ENCODE data around the gene NABP2. TPM values are rescaled to one million over a fixed set of nuclear protein-coding genes. Genes with fewer than 3 reads are reported as not detected.
"Not testable (repeated sequence)": the region's sequence is repeated elsewhere in the genome, so short reads cannot be mapped to it uniquely, and the experiment has no call there.

NABP2 gene
- total RNA-seq, 1 experiment from 2014 or later: 60.9 TPM

GRCh38 chr12:56244494-56244893 is 20.4 kb downstream of the NABP2 start:
- no peak for DNase-seq (ENCODE audit: low spot score)

GRCh38 chr12:56247923-56248322 is 23.8 kb downstream of the NABP2 start:
- no peak for DNase-seq (ENCODE audit: low spot score)

GRCh38 chr12:56248711-56249110 is 24.6 kb downstream of the NABP2 start:
- no peak for DNase-seq (ENCODE audit: low spot score)

- DNase-seq (ENCODE audit: low spot score): no peak
These were observed 28.5 kb downstream of the NABP2 start for GRCh38 chr12:56252649-56253048.

GRCh38 chr12:56253091-56253490 is 28.9 kb downstream of the NABP2 start:
- no peak for DNase-seq (ENCODE audit: low spot score)

GRCh38 chr12:56255671-56256070 is 31.5 kb downstream of the NABP2 start:
- DNase-seq (ENCODE audit: low spot score): no peak

- DNase-seq (ENCODE audit: low spot score): peak; percentile 73
These were observed 32.3 kb downstream of the NABP2 start for GRCh38 chr12:56256326-56256960.

- DNase-seq (ENCODE audit: low spot score): no peak
These were observed 32.9 kb downstream of the NABP2 start for GRCh38 chr12:56257071-56257470.

- DNase-seq (ENCODE audit: low spot score): no peak
These were observed 33.4 kb downstream of the NABP2 start for GRCh38 chr12:56257491-56258067.

- DNase-seq (ENCODE audit: low spot score): peak; percentile 71
These were observed 34.1 kb downstream of the NABP2 start, which contains the start of gene ANKRD52 for GRCh38 chr12:56258068-56258819. Gene ANKRD52, minus strand, starts transcription at chr12:56258384. Its CDS starts 115 bp downstream, at chr12:56258269.

- DNase-seq (ENCODE audit: low spot score): no peak
These were observed 34.7 kb downstream of the NABP2 start for GRCh38 chr12:56258820-56259183.

- DNase-seq (ENCODE audit: low spot score): no peak
These were observed 36.2 kb downstream of the NABP2 start for GRCh38 chr12:56260380-56260779.

- no peak for DNase-seq (ENCODE audit: low spot score)
These were observed 36.8 kb downstream of the NABP2 start for GRCh38 chr12:56260921-56261320.

- peak; percentile 95 for DNase-seq (ENCODE audit: low spot score)
These were observed 37.5 kb downstream of the NABP2 start for GRCh38 chr12:56261503-56262232.

- not testable (repeated sequence) for DNase-seq (ENCODE audit: low spot score)
These were observed 38.8 kb downstream of the NABP2 start for GRCh38 chr12:56262955-56263354.

GRCh38 chr12:56266068-56266692 is 42.0 kb downstream of the NABP2 start:
- DNase-seq (ENCODE audit: low spot score): not testable (repeated sequence)

- DNase-seq (ENCODE audit: low spot score): peak; percentile 85
These were observed 42.7 kb downstream of the NABP2 start, which contains the start of gene COQ10A for GRCh38 chr12:56266693-56267442. Gene COQ10A, plus strand, starts transcription at chr12:56266942. Its CDS starts 177 bp downstream, at chr12:56267119.

- no peak for DNase-seq (ENCODE audit: low spot score)
These were observed 43.4 kb downstream of the NABP2 start for GRCh38 chr12:56267443-56268071.

- peak; percentile 39 for DNase-seq (ENCODE audit: low spot score)
These were observed 46.9 kb downstream of the NABP2 start for GRCh38 chr12:56271031-56271430.

GRCh38 chr12:56272468-56272867 is 48.3 kb downstream of the NABP2 start:
- DNase-seq (ENCODE audit: low spot score): not testable (repeated sequence)
